NCI-H2171 (cell line): ENCODE measurements around the gene LCE3E.

Experiments
- DNase-seq: peaks from one replicate; lab custom pipeline; 2025; lab: John Stamatoyannopoulos, UW

LCE3E gene

DNA sequence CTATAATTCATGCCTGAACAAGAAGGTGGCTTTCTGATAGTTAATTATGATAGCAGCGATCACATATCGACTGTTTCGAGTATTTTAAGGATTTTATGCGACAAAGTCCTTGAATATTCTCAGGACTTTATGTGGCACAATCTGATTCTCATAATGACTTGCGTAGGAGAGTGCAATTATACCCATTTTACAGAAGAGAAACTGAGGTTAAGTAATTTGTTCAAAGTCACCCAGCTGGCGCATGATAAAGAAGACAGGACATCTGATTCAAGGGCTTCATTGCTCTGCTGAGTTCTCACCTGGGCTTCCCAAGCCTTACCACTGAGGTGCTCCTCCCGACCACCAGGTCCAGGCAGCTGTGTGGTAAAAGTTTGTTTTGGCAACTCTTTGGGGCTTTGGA lies 50.5 kb downstream of the LCE3E start:
- DNase-seq, result no peak
